GM12892 (cell line): Measurements from ENCODE around the gene PHLDA3.

Experiments used
- POLR2AphosphoS5 ChIP-seq: IDR thresholded peaks from 2 replicates; pipeline ENCODE4 v1.6.1; 2011; ENCODE audit warnings: low read depth, low read length, control low read depth
- TAF1 ChIP-seq: IDR thresholded peaks from 2 replicates; pipeline ENCODE4 v1.6.1; 2011; ENCODE audit warnings: low read depth, mild to moderate bottlenecking, control low read depth, low read length, borderline replicate concordance

DNA sequence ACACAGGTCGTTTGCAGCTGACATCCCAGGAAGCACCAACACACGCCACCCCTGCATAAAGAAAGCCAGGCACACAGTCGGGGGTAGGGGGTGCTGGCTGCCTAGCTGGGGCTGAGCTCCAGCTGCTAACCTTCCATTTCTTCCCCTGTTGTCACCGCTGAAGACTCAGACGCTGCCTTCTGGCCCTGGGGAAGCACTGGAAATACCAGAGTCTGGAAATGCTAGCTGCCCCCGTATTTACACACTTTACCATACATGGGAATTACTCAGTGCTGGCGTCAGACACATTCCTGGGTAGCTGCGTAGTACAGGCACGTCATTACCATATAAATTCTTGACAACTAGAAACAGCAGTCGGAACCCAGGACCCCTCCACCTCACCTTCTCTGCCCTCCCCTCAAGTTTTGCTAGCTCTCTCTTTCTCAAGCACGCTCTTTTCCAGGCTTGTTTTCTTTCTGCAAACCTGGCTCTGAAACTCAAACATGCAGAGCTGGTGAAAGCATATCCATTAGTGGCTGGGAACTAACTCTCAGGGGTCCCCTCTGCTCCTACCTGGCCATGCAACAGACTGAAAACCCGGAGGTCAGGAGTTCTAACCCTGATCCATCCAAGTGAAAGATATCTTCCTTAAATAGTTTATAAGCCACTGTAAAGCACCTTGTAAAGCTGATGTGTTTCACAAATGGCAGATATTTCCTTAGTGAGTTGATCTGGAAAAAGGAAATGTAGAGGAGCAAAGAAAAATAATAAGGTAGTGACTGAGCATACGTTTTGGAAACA lies 34.6 kb upstream of the PHLDA3 start:
- no peak for TF ChIP-seq TAF1
- no peak for TF ChIP-seq POLR2AphosphoS5
